Measurements from ENCODE around the gene NHSL2. TPM values are rescaled to one million over a fixed set of nuclear protein-coding genes. Genes with fewer than 3 reads are reported as not detected.

The NHSL2 gene
- total RNA-seq, 1 experiment from 2014 or later, result 0.07 TPM

DNA sequence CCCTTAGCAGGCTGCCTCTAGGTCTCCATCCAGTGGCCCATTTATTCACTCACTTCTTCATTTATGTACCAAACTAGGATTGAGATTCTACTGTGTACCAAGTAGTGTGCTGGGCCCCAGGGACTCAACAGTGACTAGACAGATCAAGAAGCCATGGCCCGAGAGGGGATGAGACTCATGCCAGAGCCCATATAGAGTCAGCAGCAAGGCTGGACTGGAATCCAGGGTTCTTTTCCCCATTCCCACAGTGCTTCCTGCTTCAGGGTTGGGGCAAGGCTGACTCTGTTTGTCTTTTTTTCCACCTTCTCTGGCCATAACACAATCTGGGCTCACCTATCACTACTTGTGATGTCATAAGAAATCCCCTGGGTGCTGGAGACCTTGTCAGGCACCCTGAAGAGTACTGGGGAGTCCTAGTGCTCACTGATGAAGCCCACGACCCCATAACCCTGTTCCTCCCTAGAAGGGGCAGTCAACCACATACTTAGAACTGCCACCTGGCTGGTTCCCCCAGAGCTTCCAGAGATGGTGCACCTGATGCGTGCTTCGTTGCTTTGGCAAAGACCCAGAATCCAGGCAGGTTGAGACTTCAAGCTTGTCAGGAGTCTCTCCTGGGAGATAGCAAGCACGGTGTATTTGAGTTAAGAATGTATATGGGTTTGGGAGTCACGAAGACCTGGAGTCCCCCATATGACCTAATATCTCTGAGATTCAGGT, 214.8 kb downstream of the NHSL2 start:
- Histone ChIP-seq H3K4me2 (ENCODE audit: low read length) (no peak overlapping the region), H2AFZ (ENCODE audit: low read length) (no peak overlapping the region), H3K27me3 (ENCODE audit: low read length) (no peaks in the 10 kb centered on the region), H3F3A (ENCODE audit: low read length, unreplicated experiment) (no peaks in the 10 kb centered on the region), H3K4me3 (ENCODE audit: low read length) (no peak overlapping the region), H3K9me2 (replicated peaks; ENCODE audit: low read length) (no peaks in the 10 kb centered on the region), H3K4me1 (ENCODE audit: insufficient read depth, low read length) (peaks cover 21% of the 10 kb centered on the region), H3K36me3 (ENCODE audit: low read depth, low read length) (no peaks in the 10 kb centered on the region), H4K20me1 (ENCODE audit: low read length) (no peaks in the 10 kb centered on the region), H3K9me3 (ENCODE audit: low read length) (no peaks in the 10 kb centered on the region), H3K27ac (ENCODE audit: low read length) (no peak overlapping the region), H3K9ac (ENCODE audit: low read length) (no peak overlapping the region), H3K79me2 (ENCODE audit: low read length) (no peaks in the 10 kb centered on the region)
- no peak for TF ChIP-seq EZH2phosphoT487 (IDR thresholded peaks at IDR 0.05; ENCODE audit: borderline replicate concordance, low read length)
- TF ChIP-seq, protein P1, sequence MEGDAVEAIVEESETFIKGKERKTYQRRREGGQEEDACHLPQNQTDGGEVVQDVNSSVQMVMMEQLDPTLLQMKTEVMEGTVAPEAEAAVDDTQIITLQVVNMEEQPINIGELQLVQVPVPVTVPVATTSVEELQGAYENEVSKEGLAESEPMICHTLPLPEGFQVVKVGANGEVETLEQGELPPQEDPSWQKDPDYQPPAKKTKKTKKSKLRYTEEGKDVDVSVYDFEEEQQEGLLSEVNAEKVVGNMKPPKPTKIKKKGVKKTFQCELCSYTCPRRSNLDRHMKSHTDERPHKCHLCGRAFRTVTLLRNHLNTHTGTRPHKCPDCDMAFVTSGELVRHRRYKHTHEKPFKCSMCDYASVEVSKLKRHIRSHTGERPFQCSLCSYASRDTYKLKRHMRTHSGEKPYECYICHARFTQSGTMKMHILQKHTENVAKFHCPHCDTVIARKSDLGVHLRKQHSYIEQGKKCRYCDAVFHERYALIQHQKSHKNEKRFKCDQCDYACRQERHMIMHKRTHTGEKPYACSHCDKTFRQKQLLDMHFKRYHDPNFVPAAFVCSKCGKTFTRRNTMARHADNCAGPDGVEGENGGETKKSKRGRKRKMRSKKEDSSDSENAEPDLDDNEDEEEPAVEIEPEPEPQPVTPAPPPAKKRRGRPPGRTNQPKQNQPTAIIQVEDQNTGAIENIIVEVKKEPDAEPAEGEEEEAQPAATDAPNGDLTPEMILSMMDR (conservative IDR thresholded peaks at IDR 0.05; ENCODE audit: low read depth, low read length), result 0 out of 2 replicates have a peak, but pooled peaks have one; percentile 12
- TF ChIP-seq EZH2 (IDR thresholded peaks at IDR 0.05; ENCODE audit: low read length, unreplicated experiment), result no peak
- DNase-seq (no peak), ATAC-seq (no peak)
- intact Hi-C loops (cut with micrococcal nuclease), result loop anchor here (1.0 to 5.0 kb wide), 4 partner anchors 57 to 255 kb away; partner anchors contain the start of gene PIN4
- POLR2A ChIA-PET (ENCODE audit: unreplicated experiment), result no interaction called here
- CTCF ChIA-PET, result interaction anchor here (1.4 kb wide), 1 partner anchor 122 kb away, joined by 9 read pairs; no protein-coding TSS in a partner anchor
- BruUV-seq (replicated peaks), result no TSS peak

DNA sequence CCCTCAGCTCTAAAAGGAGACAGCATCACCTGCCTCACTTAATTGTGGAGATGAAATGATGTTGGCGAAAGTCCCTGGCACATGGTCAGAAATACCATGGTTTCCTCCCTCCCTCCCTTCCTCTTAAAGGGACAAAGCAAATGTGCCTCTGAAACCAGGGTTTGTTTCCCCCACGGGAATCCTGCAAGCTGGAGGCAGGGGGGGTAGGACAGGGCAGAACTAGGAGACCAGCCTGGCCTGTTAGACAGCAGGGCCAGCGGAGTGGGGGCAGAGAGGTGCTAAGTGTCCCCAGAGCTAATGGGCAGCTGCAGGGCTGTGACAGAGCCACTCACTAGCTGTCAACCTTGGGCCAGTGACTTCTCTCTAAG, 215.4 kb downstream of the NHSL2 start:
- no peak overlapping the region for H3K4me2 ChIP-seq (ENCODE audit: low read length)
- H3K9me3 ChIP-seq (ENCODE audit: low read length), result no peaks in the 10 kb centered on the region
- POLR2A ChIA-PET (ENCODE audit: unreplicated experiment), result no interaction called here
- no peak overlapping the region for H2AFZ ChIP-seq (ENCODE audit: low read length)
- intact Hi-C loops (cut with micrococcal nuclease), result loop anchor here (1.0 to 5.0 kb wide), 4 partner anchors 56 to 255 kb away; partner anchors contain the start of gene PIN4
- no peak for TF ChIP-seq EZH2 (IDR thresholded peaks at IDR 0.05; ENCODE audit: low read length, unreplicated experiment)
- no peak for TF ChIP-seq EZH2phosphoT487 (IDR thresholded peaks at IDR 0.05; ENCODE audit: borderline replicate concordance, low read length)
- TF ChIP-seq, protein P1 (conservative IDR thresholded peaks at IDR 0.05; ENCODE audit: low read depth, low read length), result no peak
- H3K79me2 ChIP-seq (ENCODE audit: low read length), result no peaks in the 10 kb centered on the region
- ATAC-seq (no peak), DNase-seq (no peak)
- peaks cover 15% of the 10 kb centered on the region for H3K4me1 ChIP-seq (ENCODE audit: insufficient read depth, low read length)
- BruUV-seq (replicated peaks), result no TSS peak
- no peak overlapping the region for H3K27ac ChIP-seq (ENCODE audit: low read length)
- H3K9ac ChIP-seq (ENCODE audit: low read length), result no peak overlapping the region
- no peaks in the 10 kb centered on the region for H3F3A ChIP-seq (ENCODE audit: low read length, unreplicated experiment)
- H3K4me3 ChIP-seq (ENCODE audit: low read length), result no peak overlapping the region
- no peaks in the 10 kb centered on the region for H3K9me2 ChIP-seq (replicated peaks; ENCODE audit: low read length)
- 0 out of 2 replicates have a peak, but pooled peaks cover under 1% of the 10 kb centered on the region for H3K27me3 ChIP-seq (ENCODE audit: low read length)
- no peaks in the 10 kb centered on the region for H4K20me1 ChIP-seq (ENCODE audit: low read length)
- CTCF ChIA-PET, result interaction anchor here (1.4 kb wide), 1 partner anchor 122 kb away, joined by 9 read pairs; no protein-coding TSS in a partner anchor
- no peaks in the 10 kb centered on the region for H3K36me3 ChIP-seq (ENCODE audit: low read depth, low read length)
